ENCODE data around the gene SART1.

Gene SART1

GRCh38 chr11:65931773-65932557 is 29.6 kb upstream of the SART1 start:
- TF ChIP-seq CTCF (IDR thresholded peaks at IDR 0.05; ENCODE audit: borderline replicate concordance, control extremely low read depth, extremely low read depth, insufficient read depth, missing control alignments) = no peak
- DNase-seq (ENCODE audit: low spot score) = no peak
- in situ Hi-C loops (cut with MboI; ENCODE audit: low sequenced_read_pairs, unreplicated experiment) = no loop called here

- no peak for DNase-seq (ENCODE audit: low spot score)
- TF ChIP-seq CTCF (IDR thresholded peaks at IDR 0.05; ENCODE audit: borderline replicate concordance, control extremely low read depth, extremely low read depth, insufficient read depth, missing control alignments) = no peak
- in situ Hi-C loops (cut with MboI; ENCODE audit: low sequenced_read_pairs, unreplicated experiment) = no loop called here
Measured at GRCh38 chr11:65932558-65932919, 29.0 kb upstream of the SART1 start.

DNA sequence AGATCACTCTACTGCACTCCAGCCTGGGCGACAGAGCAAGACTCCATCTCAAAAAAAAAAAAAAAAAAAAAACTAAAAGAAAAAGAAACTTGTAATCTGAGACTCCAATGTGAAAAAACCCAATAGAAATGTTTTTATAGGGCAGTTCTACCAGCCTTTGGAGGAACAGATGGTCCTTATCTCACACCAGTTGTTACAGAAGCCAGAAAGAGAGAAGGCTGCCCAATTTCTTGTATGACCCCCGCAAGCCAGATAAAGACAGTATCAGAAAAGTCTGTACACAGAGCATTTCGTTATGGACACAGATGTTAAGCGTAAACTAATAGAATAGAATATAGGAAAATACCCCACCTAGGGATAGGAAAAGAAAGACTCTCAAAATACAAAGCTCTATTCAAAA is 27.5 kb upstream of the SART1 start:
- in situ Hi-C loops (cut with MboI; ENCODE audit: low sequenced_read_pairs, unreplicated experiment) = no loop called here
- TF ChIP-seq CTCF (IDR thresholded peaks at IDR 0.05; ENCODE audit: borderline replicate concordance, control extremely low read depth, extremely low read depth, insufficient read depth, missing control alignments) = no peak
- DNase-seq (ENCODE audit: low spot score) = no peak

- DNase-seq (ENCODE audit: low spot score) = no peak
- in situ Hi-C loops (cut with MboI; ENCODE audit: low sequenced_read_pairs, unreplicated experiment) = no loop called here
- TF ChIP-seq CTCF (IDR thresholded peaks at IDR 0.05; ENCODE audit: borderline replicate concordance, control extremely low read depth, extremely low read depth, insufficient read depth, missing control alignments) = no peak
Measured at GRCh38 chr11:65937766-65938165, 23.8 kb upstream of the SART1 start.

DNA sequence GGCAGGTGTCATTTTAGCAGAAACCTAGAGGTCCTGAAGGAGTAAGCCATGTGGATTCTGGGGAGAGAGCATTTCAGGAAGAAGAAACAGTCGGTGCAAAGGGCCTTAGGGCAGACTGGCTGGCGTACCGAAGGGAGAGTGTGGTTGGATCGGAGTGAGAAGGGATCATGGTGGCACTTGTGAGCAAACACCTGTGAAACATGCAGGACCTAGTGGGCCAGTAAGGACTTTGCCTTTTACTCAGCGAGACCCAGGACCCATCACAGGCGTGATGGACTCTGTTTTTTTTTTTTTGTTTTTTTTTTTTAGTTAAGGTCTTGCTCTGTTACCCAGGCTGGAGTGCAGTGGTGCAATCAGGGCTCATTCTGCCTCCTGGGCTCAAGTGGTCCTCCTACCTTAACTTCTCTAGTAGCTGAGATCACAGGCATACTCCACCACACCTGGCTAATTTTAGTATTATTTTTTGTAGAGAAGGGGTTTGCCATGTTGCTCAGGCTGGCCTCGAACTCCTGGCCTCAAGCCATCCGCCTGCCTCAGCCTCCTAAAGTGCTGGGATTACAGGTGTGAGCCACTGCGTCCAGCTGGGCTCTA is 19.7 kb upstream of the SART1 start:
- no peak for TF ChIP-seq CTCF (IDR thresholded peaks at IDR 0.05; ENCODE audit: borderline replicate concordance, control extremely low read depth, extremely low read depth, insufficient read depth, missing control alignments)
- in situ Hi-C loops (cut with MboI; ENCODE audit: low sequenced_read_pairs, unreplicated experiment) = no loop called here
- DNase-seq (ENCODE audit: low spot score) = no peak

- no peak for TF ChIP-seq CTCF (IDR thresholded peaks at IDR 0.05; ENCODE audit: borderline replicate concordance, control extremely low read depth, extremely low read depth, insufficient read depth, missing control alignments)
- in situ Hi-C loops (cut with MboI; ENCODE audit: low sequenced_read_pairs, unreplicated experiment) = no loop called here
- no peak for DNase-seq (ENCODE audit: low spot score)
Measured at GRCh38 chr11:65942531-65942930, 19.0 kb upstream of the SART1 start.
